K562 (cell line): ENCODE data around the gene POLE2. TPM values are rescaled to one million over a fixed set of nuclear protein-coding genes. Genes with fewer than 3 reads are reported as not detected.

ENCODE experiments used
- ARNT ChIP-seq, 2 experiments: fragments of 450-650 bp; IDR thresholded peaks; 2 replicates each; pipeline ENCODE4 v1.6.1; 2016; ENCODE audit warnings: mild to moderate bottlenecking in 1 of 2
- BCLAF1 ChIP-seq, 2 experiments: fragments of 450-650 bp in 1 of 2; IDR thresholded peaks; 2 replicates each; pipeline ENCODE4 v1.6.1; 2011 to 2017; ENCODE audit warnings: low read depth in 2 of 2, antibody characterized with exemption in 1 of 2, borderline replicate concordance in 1 of 2, low read length in 1 of 2, mild to moderate bottlenecking in 1 of 2, mixed read lengths in 1 of 2; ENCODE audit not compliant: control insufficient read depth in 1 of 2
- CBX2 ChIP-seq: fragments of 200-600 bp; sonication (generic); IDR thresholded peaks from one replicate; pipeline ENCODE4 v1.6.1; 2012; ENCODE audit warnings: mild to moderate bottlenecking, low read length, inconsistent platforms; ENCODE audit not compliant: insufficient read depth, poor library complexity, severe bottlenecking
- CBX8 ChIP-seq: fragments of 200-600 bp; sonication (generic); IDR thresholded peaks from 2 replicates; pipeline ENCODE4 v1.6.1; 2012; ENCODE audit warnings: borderline replicate concordance, mixed run types, low read depth, mild to moderate bottlenecking, moderate library complexity, mixed read lengths, low read length, control low read depth, inconsistent platforms; ENCODE audit not compliant: poor library complexity, severe bottlenecking; ENCODE audit errors: extremely low read depth
- E2F1 ChIP-seq: sonication (generic); formaldehyde crosslinking; IDR thresholded peaks from 2 replicates; pipeline ENCODE4 v1.8.1; 2023; ENCODE audit warnings: mild to moderate bottlenecking, missing genetic modification reagents, moderate library complexity
- ERF ChIP-seq: fragments of 450-650 bp; formaldehyde crosslinking; IDR thresholded peaks from 2 replicates; pipeline ENCODE4 v1.4.0; 2020; ENCODE audit warnings: mild to moderate bottlenecking, mixed read lengths
- ETV6 ChIP-seq, 3 experiments: fragments of 150-350 bp in 1 of 3; sonication (generic) in 1 of 3; formaldehyde crosslinking in 1 of 3; IDR thresholded peaks; 2 replicates each; pipeline versions ENCODE4 v1.6.1 to v1.8.0; 2014 to 2022; ENCODE audit warnings: borderline replicate concordance in 2 of 3, low read depth in 2 of 3, antibody characterized with exemption in 1 of 3, low read length in 1 of 3, mild to moderate bottlenecking in 1 of 3, missing genetic modification reagents in 1 of 3
- EZH2 ChIP-seq: IDR thresholded peaks from 2 replicates; pipeline ENCODE4 v1.6.1; 2012; ENCODE audit warnings: low read depth, mild to moderate bottlenecking, inconsistent platforms, low read length, borderline replicate concordance
- HIVEP1 ChIP-seq: fragments of 250-450 bp; sonication (Bioruptor Pico); IDR thresholded peaks from 2 replicates; pipeline ENCODE4 v1.4.0; 2020; ENCODE audit warnings: mild to moderate bottlenecking
- MAFG ChIP-seq: fragments of 450-650 bp; conservative IDR thresholded peaks from 2 replicates; pipeline ENCODE4 v1.6.1; 2016; ENCODE audit warnings: missing genetic modification characterization, missing compliant biosample characterization
- PHF21A ChIP-seq: fragments of 450-650 bp; IDR thresholded peaks from 2 replicates; pipeline ENCODE4 v1.6.1; 2017; ENCODE audit warnings: low read depth, borderline replicate concordance
- POLR2AphosphoS2 ChIP-seq: IDR thresholded peaks from 2 replicates; pipeline ENCODE4 v1.6.1; 2012; ENCODE audit warnings: low read length, improper control_type of control experiment
- PTBP1 ChIP-seq: fragments of 200-400 bp; formaldehyde crosslinking; IDR thresholded peaks from 2 replicates; pipeline ENCODE4 v1.6.1; 2017; ENCODE audit warnings: low read depth, low read length
- SAP30 ChIP-seq: fragments of 200-600 bp; sonication (generic); IDR thresholded peaks from 2 replicates; pipeline ENCODE4 v1.6.1; 2012; ENCODE audit warnings: borderline replicate concordance, low read depth, mild to moderate bottlenecking, moderate library complexity, low read length, control low read depth, inconsistent platforms; ENCODE audit not compliant: insufficient read depth, poor library complexity, severe bottlenecking
- SRF ChIP-seq, 2 experiments: fragments of 250-450, 450-650 bp in 1 of 2; sonication (Bioruptor Pico) in 1 of 2; sonication (generic) in 1 of 2; formaldehyde crosslinking; IDR thresholded peaks; 2 replicates each; pipeline versions ENCODE4 v1.5.0 to v1.5.1; 2020 to 2022; ENCODE audit warnings: mild to moderate bottlenecking in 1 of 2, missing genetic modification reagents in 1 of 2
- ZKSCAN8 ChIP-seq: fragments of 200-800 bp; sonication (Bioruptor generic); IDR thresholded peaks from 2 replicates; pipeline ENCODE4 v1.6.1; 2016; ENCODE audit warnings: missing genetic modification characterization, missing compliant biosample characterization
- ZNF239 ChIP-seq: fragments of 250-450 bp; sonication (Bioruptor Pico); IDR thresholded peaks from 2 replicates; pipeline ENCODE4 v1.4.0; 2020; ENCODE audit warnings: mild to moderate bottlenecking
- ZNF253 ChIP-seq: fragments of 250-450 bp; sonication (Bioruptor Pico); conservative IDR thresholded peaks from 2 replicates; pipeline ENCODE4 v1.6.1; 2021; ENCODE audit warnings: mild to moderate bottlenecking
- ZNF431 ChIP-seq: sonication (generic); formaldehyde crosslinking; IDR thresholded peaks from 2 replicates; pipeline ENCODE4 v1.8.0; 2022; ENCODE audit warnings: mild to moderate bottlenecking, missing genetic modification reagents
- ZSCAN29 ChIP-seq: fragments of 450-650 bp; IDR thresholded peaks from 2 replicates; pipeline ENCODE4 v1.6.1; 2017
- polyA plus RNA-seq, 8 experiments: library from polyadenylated mRNA; depleted of rRNA in 4 of 8; stranded (reverse) in 5 of 8; unstranded in 3 of 8; fragments of >200 nt; fragmentation: Nextera tagmentation in 2 of 8; fragmentation: Illumina TruSeq in 1 of 8; extraction: Ambion mirVana in 2 of 8; extraction: Trizol in 1 of 8; gene quantifications; 2 replicates each; pipeline versions ENCODE4 v1.2.1 to v1.2.3, GENCODE V29; 2011 to 2014; ENCODE audit warnings: inconsistent platforms in 1 of 8, missing spikeins in 1 of 8
- total RNA-seq, 7 experiments: library from RNA; depleted of rRNA in 6 of 7; stranded (reverse); fragments of >200 nt in 6 of 7; fragmentation: Illumina TruSeq in 2 of 7; extraction: Trizol in 2 of 7; gene quantifications; 2 replicates each; pipeline versions ENCODE4 v1.2.1 to v1.2.3, GENCODE V29; 2011 to 2021; ENCODE audit warnings: low replicate concordance in 1 of 7
- TF ChIP-seq, protein P1 (sequence below): IDR thresholded peaks from 3 replicates; pipeline ENCODE4 v1.6.1; 2011; ENCODE audit warnings: borderline replicate concordance, mild to moderate bottlenecking; ENCODE audit not compliant: insufficient read length, insufficient read depth

POLE2 gene
- total and polyA plus RNA-seq, 9 of the 15 experiments (the other 6 are each of a cell fraction or from before 2014, with no cell fraction given), result 30.7 to 78.4 (median 55.4) TPM

- TF ChIP-seq, protein P1, sequence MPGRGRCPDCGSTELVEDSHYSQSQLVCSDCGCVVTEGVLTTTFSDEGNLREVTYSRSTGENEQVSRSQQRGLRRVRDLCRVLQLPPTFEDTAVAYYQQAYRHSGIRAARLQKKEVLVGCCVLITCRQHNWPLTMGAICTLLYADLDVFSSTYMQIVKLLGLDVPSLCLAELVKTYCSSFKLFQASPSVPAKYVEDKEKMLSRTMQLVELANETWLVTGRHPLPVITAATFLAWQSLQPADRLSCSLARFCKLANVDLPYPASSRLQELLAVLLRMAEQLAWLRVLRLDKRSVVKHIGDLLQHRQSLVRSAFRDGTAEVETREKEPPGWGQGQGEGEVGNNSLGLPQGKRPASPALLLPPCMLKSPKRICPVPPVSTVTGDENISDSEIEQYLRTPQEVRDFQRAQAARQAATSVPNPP, result no peak
- TF ChIP-seq CBX2 (no peak), BCLAF1 (IDR thresholded peaks at IDR 0.05; ENCODE audit: borderline replicate concordance in 1 of 2, control insufficient read depth in 1 of 2, low read depth in 2 of 2, low read length in 1 of 2) (no peak), ZNF431 (CRISPR knock-in tag) (peak; percentile 59; the same call in 1 of the 2 replicates), MAFG (tag) (no peak), ZNF239 (CRISPR knock-in tag) (no peak), POLR2AphosphoS2 (no peak), ETV6 (IDR thresholded peaks at IDR 0.05; ENCODE audit: borderline replicate concordance in 1 of 2, low read depth in 2 of 2, low read length in 1 of 2) (no peak), ETV6 (CRISPR knock-in tag; IDR thresholded peaks at IDR 0.05; ENCODE audit: borderline replicate concordance) (no peak), ARNT (IDR thresholded peaks at IDR 0.05) (no peak), EZH2 (no peak), HIVEP1 (no peak), PTBP1 (no peak), E2F1 (CRISPR knock-in tag) (peak; percentile 91), ERF (CRISPR knock-in tag) (0 out of 2 replicates have a peak, but pooled peaks have one; percentile 76), CBX8 (no peak), PHF21A (no peak), ZNF253 (CRISPR knock-in tag) (no peak), SAP30 (no peak), ZSCAN29 (no peak), SRF (CRISPR knock-in tag; IDR thresholded peaks at IDR 0.05) (peak in 1 of 2 experiments; percentile 59; a peak in 1 of 4 replicates), ZKSCAN8 (peak; percentile 76; the same call in 1 of the 2 replicates)
Observed at GRCh38 chr14:49687942-49688700, at the start of gene POLE2 (continued).
